ENCODE results near the gene DACH1.

GRCh38 chr13:71417205-71417604, 449.8 kb downstream of the DACH1 start:
- no peak for TF ChIP-seq CTCF (IDR thresholded peaks at IDR 0.05; ENCODE audit: poor library complexity)
- no peak for TF ChIP-seq EZH2 (IDR thresholded peaks at IDR 0.05; ENCODE audit: borderline replicate concordance)
- no peak for TF ChIP-seq EZH2phosphoT487 (IDR thresholded peaks at IDR 0.05; ENCODE audit: low read depth, severe bottlenecking, unreplicated experiment)

Data from hepatocyte (in vitro differentiated cells).